HG03571 (cell line): ENCODE data around the gene BCO2.

ENCODE experiments used
- ATAC-seq: cut with Tn5 transposase; IDR thresholded peaks from one replicate; pipeline ENCODE4 v1.9.1; 2021; ENCODE audit not compliant: unreplicated experiment

The BCO2 gene

DNA sequence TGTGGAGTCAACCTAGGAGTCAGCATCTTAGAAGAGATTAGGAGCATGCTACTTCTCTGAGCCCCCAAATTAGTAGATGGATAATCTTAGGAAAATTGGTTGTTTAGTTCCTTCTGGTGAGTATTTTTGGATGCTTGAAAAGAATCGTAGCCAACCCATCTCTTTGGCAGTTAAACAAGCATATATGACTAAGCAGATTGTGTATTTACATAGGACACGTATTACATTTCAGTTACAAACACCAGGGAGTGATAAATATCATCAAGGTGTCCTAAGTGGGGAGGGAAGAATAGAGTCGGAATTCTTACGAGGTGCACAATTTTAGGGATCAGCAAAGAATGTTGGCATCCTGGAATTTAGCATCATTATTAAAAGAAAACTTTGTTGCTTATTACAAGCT is 71.9 kb downstream of the BCO2 start:
- no peak for ATAC-seq

DNA sequence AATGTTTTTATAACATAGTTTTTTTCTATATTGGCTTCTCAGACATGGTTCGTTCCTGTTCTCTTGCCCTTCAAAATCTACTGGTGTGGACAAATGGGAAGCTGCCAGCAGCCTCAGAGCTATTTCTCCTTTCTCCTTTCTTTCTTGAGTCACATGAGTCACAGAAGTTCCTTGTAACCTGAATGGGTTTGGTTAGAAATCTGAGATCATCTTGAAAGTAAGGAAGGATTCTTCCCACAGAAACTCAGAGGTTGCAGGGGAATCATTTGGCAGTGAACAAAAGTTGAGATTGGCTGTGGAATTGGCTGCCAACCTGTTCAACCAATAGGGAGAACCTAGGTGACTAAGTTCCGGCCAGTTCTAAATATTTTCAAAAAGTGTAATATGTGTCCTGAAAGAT is 72.9 kb downstream of the BCO2 start:
- no peak for ATAC-seq

- no peak for ATAC-seq
Observed at GRCh38 chr11:112249871-112250610, 74.7 kb downstream of the BCO2 start.

- ATAC-seq: no peak
Observed at GRCh38 chr11:112253605-112254242, 78.4 kb downstream of the BCO2 start.

- ATAC-seq: no peak
Observed at GRCh38 chr11:112255067-112255720, 79.9 kb downstream of the BCO2 start.

DNA sequence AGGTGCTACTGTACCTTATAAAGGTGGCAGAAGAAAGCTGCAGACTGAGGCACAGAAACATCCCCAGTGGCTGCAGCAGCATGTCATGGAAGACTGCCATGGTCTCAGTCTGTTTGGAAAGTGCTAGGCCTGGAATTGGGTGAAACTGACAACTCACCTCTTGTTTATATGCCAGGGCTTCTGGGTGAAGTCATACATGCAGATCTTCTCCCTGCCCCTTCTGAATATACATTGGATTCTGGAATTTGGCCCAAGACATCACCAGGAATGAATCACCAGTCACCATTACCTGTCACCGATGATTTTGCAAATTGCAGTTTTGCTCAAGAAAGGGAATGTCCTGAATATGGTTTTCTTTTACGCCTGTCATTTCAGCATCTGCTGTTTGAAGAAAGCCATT is 85.2 kb downstream of the BCO2 start, which contains the start of gene PLET1:
PLET1 (minus strand) TSS at position 371 of the 400 bp plus-strand sequence; CDS start at position 100, 271 bp downstream.
- ATAC-seq: no peak

GRCh38 chr11:112265659-112266409 is 90.5 kb downstream of the BCO2 start:
- no peak for ATAC-seq

DNA sequence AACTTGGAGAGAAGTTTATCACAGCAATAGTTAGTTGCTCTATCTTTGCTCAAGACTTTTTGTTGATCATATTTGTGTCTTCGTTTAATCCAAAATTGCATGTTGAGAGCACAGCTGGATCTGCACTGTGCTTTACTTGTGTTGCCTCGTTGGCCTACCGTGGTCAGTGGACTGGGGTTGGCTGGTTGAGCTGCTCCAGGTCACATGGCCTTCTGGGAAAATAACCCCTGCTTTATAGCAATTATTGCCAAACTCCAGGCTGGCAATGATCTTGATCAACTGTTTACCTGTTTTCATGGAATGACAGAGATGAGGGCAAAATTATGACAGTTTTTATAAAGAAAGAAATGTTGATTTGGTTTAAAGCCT is 91.1 kb downstream of the BCO2 start:
- ATAC-seq: no peak

GRCh38 chr11:112267188-112267591 is 91.9 kb downstream of the BCO2 start:
- ATAC-seq: no peak

- ATAC-seq: no peak
Observed at GRCh38 chr11:112268406-112268805, 93.1 kb downstream of the BCO2 start.
